C4-2B (cell line): ENCODE data around the gene DYRK2.

Source experiments
- ZFX ChIP-seq: fragments of 450-650 bp; IDR thresholded peaks from 2 replicates; pipeline ENCODE4 v1.6.1; 2017
- TF ChIP-seq, protein P1 (sequence below): fragments of 450-650 bp; conservative IDR thresholded peaks from 2 replicates; pipeline ENCODE4 v1.5.1; 2017; ENCODE audit warnings: mild to moderate bottlenecking

DNA sequence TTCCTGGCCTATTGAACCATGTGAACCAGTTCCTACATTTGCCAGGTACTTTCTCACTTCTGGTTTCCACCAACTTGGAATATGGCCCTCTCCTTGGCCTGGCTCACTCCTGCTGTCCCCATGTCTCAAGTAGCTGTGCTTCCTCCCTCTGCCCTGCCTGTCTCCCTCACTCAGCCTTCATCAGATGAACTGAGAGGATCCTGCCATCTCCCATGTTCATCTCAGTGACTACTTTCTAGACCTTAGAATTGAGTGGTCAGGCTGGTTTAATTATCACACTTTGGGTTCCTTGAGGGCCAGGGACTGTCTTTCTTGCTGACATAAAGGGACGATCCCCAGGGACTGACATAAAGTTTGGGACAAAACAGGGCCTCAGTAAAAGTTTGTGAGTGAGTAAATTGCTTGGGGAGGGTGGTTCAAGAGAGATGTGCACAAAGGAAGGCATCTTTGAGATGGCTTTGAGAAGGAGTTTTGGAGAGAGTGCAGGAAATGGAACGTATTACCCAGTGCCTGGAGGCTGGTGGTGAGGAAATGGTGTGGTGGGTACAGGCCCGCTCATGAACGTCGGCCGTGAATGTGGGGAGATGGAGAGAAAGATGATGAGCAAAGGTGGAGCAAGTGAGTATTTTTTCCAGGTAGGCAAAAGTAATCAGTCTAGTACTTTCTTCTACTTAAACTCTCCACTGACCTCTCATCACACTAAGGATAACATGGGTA lies 20.8 kb downstream of the DYRK2 start:
- TF ChIP-seq, protein P1, sequence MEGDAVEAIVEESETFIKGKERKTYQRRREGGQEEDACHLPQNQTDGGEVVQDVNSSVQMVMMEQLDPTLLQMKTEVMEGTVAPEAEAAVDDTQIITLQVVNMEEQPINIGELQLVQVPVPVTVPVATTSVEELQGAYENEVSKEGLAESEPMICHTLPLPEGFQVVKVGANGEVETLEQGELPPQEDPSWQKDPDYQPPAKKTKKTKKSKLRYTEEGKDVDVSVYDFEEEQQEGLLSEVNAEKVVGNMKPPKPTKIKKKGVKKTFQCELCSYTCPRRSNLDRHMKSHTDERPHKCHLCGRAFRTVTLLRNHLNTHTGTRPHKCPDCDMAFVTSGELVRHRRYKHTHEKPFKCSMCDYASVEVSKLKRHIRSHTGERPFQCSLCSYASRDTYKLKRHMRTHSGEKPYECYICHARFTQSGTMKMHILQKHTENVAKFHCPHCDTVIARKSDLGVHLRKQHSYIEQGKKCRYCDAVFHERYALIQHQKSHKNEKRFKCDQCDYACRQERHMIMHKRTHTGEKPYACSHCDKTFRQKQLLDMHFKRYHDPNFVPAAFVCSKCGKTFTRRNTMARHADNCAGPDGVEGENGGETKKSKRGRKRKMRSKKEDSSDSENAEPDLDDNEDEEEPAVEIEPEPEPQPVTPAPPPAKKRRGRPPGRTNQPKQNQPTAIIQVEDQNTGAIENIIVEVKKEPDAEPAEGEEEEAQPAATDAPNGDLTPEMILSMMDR, result no peak
- TF ChIP-seq ZFX, result no peak
